Panc1 (cell line): Measurements from ENCODE around the gene TUBGCP3. TPM values are rescaled to one million over a fixed set of nuclear protein-coding genes. Genes with fewer than 3 reads are reported as not detected.

Experiments
- ATAC-seq: fragments of 200-7000 bp; cut with Tn5 transposase; 2 replicates; pipeline ENCODE4 v1.9.1; 2020; ENCODE audit warnings: mild to moderate bottlenecking, moderate library complexity
- BruUV-seq: library from RNA; stranded (reverse); fragments of 400-500 nt; replicated peaks from 2 replicates; lab custom pipeline; 2021; lab: Mats Ljungman, UMichigan
- CTCF ChIA-PET: fragments of 300-600 bp; sonication (Branson Sonifier 250); formaldehyde crosslinking; loops from one replicate; lab custom pipeline; 2022; ENCODE audit warnings: antibody characterized with exemption; lab: Charles Lee
- POLR2A ChIA-PET: fragments of 300-600 bp; sonication (Branson Sonifier 250); formaldehyde crosslinking; loops from one replicate; lab custom pipeline; 2022; ENCODE audit warnings: antibody characterized with exemption; lab: Charles Lee
- DNase-seq: peaks from one replicate; pipeline ENCODE4 v3.0.0-alpha.2; 2010; ENCODE audit warnings: low read depth, low spot score
- H3K27ac ChIP-seq: 2 replicates; pipeline ENCODE4 v1.5.1; 2011; ENCODE audit warnings: mild to moderate bottlenecking, low read length, inconsistent platforms
- H3K27me3 ChIP-seq: fragments of 200-500 bp; sonication (Bioruptor generic); 2 replicates; pipeline ENCODE4 v1.6.0; 2014; ENCODE audit warnings: low read length, inconsistent platforms; ENCODE audit not compliant: control insufficient read depth, insufficient read depth
- H3K36me3 ChIP-seq: fragments of 200-500 bp; sonication (Bioruptor generic); 2 replicates; pipeline ENCODE4 v1.5.1; 2014; ENCODE audit warnings: inconsistent platforms, mild to moderate bottlenecking, low read length, moderate library complexity; ENCODE audit not compliant: control insufficient read depth, insufficient read depth
- H3K4me1 ChIP-seq: 2 replicates; pipeline ENCODE4 v1.5.1; 2011; ENCODE audit warnings: inconsistent platforms, mild to moderate bottlenecking, low read length, moderate library complexity; ENCODE audit not compliant: control insufficient read depth, insufficient read depth
- H3K4me3 ChIP-seq, 2 experiments: 2 replicates each; pipeline ENCODE4 v1.5.1; 2011 to 2012; ENCODE audit warnings: low read depth in 2 of 2, low read length in 2 of 2, mild to moderate bottlenecking in 2 of 2, inconsistent platforms in 1 of 2, moderate library complexity in 1 of 2
- H3K9me3 ChIP-seq: fragments of 200-500 bp; sonication (Bioruptor generic); 2 replicates; pipeline ENCODE4 v1.5.1; 2014; ENCODE audit warnings: low read depth, mild to moderate bottlenecking, inconsistent platforms, low read length, moderate library complexity; ENCODE audit not compliant: control insufficient read depth, insufficient read depth
- CTCF ChIP-seq: fragments of 450-650 bp; IDR thresholded peaks from 2 replicates; pipeline ENCODE4 v1.5.1; 2017; ENCODE audit warnings: mild to moderate bottlenecking
- POLR2AphosphoS5 ChIP-seq: IDR thresholded peaks from 2 replicates; pipeline ENCODE4 v1.6.1; 2012; ENCODE audit warnings: mild to moderate bottlenecking, low read depth, low read length, moderate library complexity
- SIN3A ChIP-seq: IDR thresholded peaks from 2 replicates; pipeline ENCODE4 v1.6.1; 2012; ENCODE audit warnings: low read depth, mild to moderate bottlenecking, low read length, moderate library complexity, borderline replicate concordance; ENCODE audit not compliant: insufficient read depth
- TCF7L2 ChIP-seq: IDR thresholded peaks from 2 replicates; pipeline ENCODE4 v1.6.1; 2011; ENCODE audit warnings: mild to moderate bottlenecking, low read depth, low read length, inconsistent platforms
- in situ Hi-C: cut with HindIII; loops from 2 replicates; pipeline ENCODE4 v1.10.0; 2016; ENCODE audit warnings: low sequenced_read_pairs, low pct_unique_long_range_greater_than_20kb
- intact Hi-C: fragments of 100-400 bp; cut with micrococcal nuclease; formaldehyde crosslinking; loops from one replicate; pipeline ENCODE4 v1.10.0; 2022; ENCODE audit not compliant: unreplicated experiment
- total RNA-seq: library from RNA; stranded (reverse); gene quantifications from one replicate; pipeline ENCODE4 v1.2.1, GENCODE V29; 2021; ENCODE audit not compliant: unreplicated experiment
- TF ChIP-seq, protein P1 (sequence below), 2 experiments: IDR thresholded peaks; 2 replicates each; pipeline ENCODE4 v1.6.1; 2011 to 2012; ENCODE audit warnings: low read depth in 2 of 2, control low read depth in 1 of 2, low read length in 1 of 2, mild to moderate bottlenecking in 1 of 2, moderate library complexity in 1 of 2; ENCODE audit not compliant: insufficient read depth in 1 of 2

The TUBGCP3 gene
- total RNA-seq, 1 experiment from 2014 or later, result 28.4 TPM

GRCh38 chr13:112558696-112559418, 29.1 kb downstream of the TUBGCP3 start:
- BruUV-seq, result no TSS peak
- ChIA-PET POLR2A (no interaction called here), CTCF (no interaction called here)
- Histone ChIP-seq H3K27me3 (no peaks in the 10 kb centered on the region), H3K4me3 (no peak overlapping the region), H3K9me3 (no peaks in the 10 kb centered on the region), H3K4me1 (no peaks in the 10 kb centered on the region), H3K36me3 (peaks cover 4% of the 10 kb centered on the region), H3K27ac (no peak overlapping the region)
- intact Hi-C loops, result no loop called here
- in situ Hi-C loops, result no loop called here
- no peak for DNase-seq
- no peak for ATAC-seq
- TF ChIP-seq, protein P1, sequence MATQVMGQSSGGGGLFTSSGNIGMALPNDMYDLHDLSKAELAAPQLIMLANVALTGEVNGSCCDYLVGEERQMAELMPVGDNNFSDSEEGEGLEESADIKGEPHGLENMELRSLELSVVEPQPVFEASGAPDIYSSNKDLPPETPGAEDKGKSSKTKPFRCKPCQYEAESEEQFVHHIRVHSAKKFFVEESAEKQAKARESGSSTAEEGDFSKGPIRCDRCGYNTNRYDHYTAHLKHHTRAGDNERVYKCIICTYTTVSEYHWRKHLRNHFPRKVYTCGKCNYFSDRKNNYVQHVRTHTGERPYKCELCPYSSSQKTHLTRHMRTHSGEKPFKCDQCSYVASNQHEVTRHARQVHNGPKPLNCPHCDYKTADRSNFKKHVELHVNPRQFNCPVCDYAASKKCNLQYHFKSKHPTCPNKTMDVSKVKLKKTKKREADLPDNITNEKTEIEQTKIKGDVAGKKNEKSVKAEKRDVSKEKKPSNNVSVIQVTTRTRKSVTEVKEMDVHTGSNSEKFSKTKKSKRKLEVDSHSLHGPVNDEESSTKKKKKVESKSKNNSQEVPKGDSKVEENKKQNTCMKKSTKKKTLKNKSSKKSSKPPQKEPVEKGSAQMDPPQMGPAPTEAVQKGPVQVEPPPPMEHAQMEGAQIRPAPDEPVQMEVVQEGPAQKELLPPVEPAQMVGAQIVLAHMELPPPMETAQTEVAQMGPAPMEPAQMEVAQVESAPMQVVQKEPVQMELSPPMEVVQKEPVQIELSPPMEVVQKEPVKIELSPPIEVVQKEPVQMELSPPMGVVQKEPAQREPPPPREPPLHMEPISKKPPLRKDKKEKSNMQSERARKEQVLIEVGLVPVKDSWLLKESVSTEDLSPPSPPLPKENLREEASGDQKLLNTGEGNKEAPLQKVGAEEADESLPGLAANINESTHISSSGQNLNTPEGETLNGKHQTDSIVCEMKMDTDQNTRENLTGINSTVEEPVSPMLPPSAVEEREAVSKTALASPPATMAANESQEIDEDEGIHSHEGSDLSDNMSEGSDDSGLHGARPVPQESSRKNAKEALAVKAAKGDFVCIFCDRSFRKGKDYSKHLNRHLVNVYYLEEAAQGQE (IDR thresholded peaks at IDR 0.05; ENCODE audit: insufficient read depth in 1 of 2, low read depth in 2 of 2, low read length in 1 of 2), result no peak
- TF ChIP-seq SIN3A (no peak), POLR2AphosphoS5 (no peak), CTCF (no peak), TCF7L2 (no peak)

DNA sequence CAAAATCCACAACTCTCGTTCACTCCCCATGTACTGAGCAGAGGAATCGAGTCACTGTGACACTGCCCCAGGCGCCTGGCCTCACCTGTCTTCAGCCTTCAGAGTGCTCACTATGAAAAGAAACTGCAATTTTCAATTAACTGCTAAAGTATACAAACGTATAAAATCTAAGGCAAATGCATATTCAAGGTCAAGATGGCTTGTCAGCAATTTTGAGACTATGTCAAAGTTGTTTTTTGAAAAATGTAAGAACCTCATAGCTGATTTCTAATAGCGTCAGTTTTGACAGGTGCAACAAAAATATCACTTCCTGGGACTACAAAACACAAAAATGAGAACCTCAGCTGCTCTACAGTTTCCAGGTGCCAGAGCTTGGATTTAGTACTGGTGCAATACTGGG, 31.4 kb downstream of the TUBGCP3 start:
- Histone ChIP-seq H3K27ac (no peak overlapping the region), H3K4me1 (no peaks in the 10 kb centered on the region), H3K36me3 (peaks cover 4% of the 10 kb centered on the region), H3K27me3 (no peaks in the 10 kb centered on the region), H3K4me3 (no peak overlapping the region), H3K9me3 (no peaks in the 10 kb centered on the region)
- CTCF ChIA-PET, result no interaction called here
- TF ChIP-seq SIN3A, result no peak
- TF ChIP-seq, protein P1 (IDR thresholded peaks at IDR 0.05; ENCODE audit: insufficient read depth in 1 of 2, low read depth in 2 of 2, low read length in 1 of 2), result no peak
- no peak for TF ChIP-seq TCF7L2
- TF ChIP-seq POLR2AphosphoS5, result no peak
- TF ChIP-seq CTCF, result no peak
- no peak for DNase-seq
- POLR2A ChIA-PET, result no interaction called here
- no peak for ATAC-seq
- intact Hi-C loops, result no loop called here
- no TSS peak for BruUV-seq
- in situ Hi-C loops, result no loop called here
